H1 (cell line): ENCODE measurements around the gene RAI2. TPM values are rescaled to one million over a fixed set of nuclear protein-coding genes. Genes with fewer than 3 reads are reported as not detected.

Experiments used
- JUND ChIP-seq: IDR thresholded peaks from 2 replicates; pipeline ENCODE4 v1.6.1; 2011; ENCODE audit warnings: mild to moderate bottlenecking, improper control_type of control experiment, low read length
- polyA plus RNA-seq, 7 experiments: library from polyadenylated mRNA; depleted of rRNA in 3 of 7; stranded (reverse) in 5 of 7; unstranded in 2 of 7; fragments of >200 nt in 5 of 7; fragments of 200-250 nt in 2 of 7; gene quantifications; 1 replicate in 5 of 7; 2 replicates in 1 of 7; 4 replicates in 1 of 7; pipeline versions ENCODE4 v1.2.1 to v1.2.3, GENCODE V29; 2011 to 2013; ENCODE audit warnings: missing spikeins in 2 of 7, mixed read lengths in 2 of 7
- total RNA-seq: library from RNA; stranded (reverse); fragmentation: NEBNext Ultra II Directional; extraction: Animal tissue kit (Norgen Biotek cat#: 25700); gene quantifications from 2 replicates; pipeline ENCODE4 v1.2.1, GENCODE V29; 2021

The RAI2 gene
- total and polyA plus RNA-seq, 2 of the 8 experiments (the other 6 are each of a cell fraction or from before 2014, with no cell fraction given) = 0.60 to 2.0 TPM

DNA sequence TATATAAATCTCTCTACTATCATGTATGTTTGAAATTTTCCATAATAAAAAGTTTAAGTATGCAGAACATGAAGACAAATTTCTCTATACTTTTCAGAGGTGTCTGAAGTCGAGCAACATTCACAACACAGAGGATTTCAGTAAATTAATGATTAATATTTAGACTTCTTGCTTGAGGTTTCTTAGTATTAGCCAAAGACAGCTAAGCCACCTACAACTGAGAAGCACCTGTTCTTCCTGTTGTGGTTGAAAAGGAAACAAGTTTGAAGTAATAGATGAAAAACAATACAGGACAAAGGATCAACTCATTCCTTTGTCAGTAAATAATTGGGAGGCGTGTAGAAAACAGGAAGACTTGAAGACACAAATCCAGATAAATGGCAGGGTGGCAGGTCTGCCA, 102.7 kb downstream of the RAI2 start (continued):
- no peak for TF ChIP-seq JUND
